ENCODE measurements around the gene TMEM132C.

Gene TMEM132C

DNA sequence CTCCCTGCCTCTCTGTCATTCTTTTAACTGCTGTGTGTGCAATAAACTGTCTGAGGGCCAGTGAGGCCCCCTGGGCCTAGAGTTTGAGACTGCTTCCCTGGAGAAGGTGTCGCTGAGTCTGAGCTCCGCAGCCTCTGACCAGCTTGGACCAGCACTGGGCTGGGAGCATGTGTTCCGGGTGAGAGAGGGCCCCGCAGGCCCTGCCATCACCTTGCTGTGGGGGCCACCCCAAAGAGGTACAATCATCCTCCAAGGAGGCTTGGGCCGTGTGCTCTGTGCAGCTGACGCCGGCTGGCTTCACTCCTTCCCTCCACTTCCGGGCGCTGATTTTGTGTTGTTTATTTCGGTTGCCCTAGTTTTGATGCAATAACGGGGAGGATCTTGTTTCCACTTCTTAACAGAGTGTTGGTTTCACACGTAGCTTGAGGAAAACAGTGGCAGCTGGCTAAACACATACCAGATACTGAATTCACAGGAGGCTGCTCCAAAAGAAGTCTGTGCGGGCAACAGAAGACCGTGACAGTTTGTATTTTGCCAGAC, 121.6 kb downstream of the TMEM132C start:
- no peak overlapping the region for H3K4me3 Mint-ChIP-seq
- H3K9me3 Mint-ChIP-seq: peaks cover 2% of the 10 kb centered on the region
- peaks cover 14% of the 10 kb centered on the region for H3K4me1 Mint-ChIP-seq
- peak overlapping the region in 2 of 3 experiments; percentile 46 to 53 for H3K27ac Mint-ChIP-seq
- TF ChIP-seq CTCF (IDR thresholded peaks at IDR 0.05; ENCODE audit: unreplicated experiment in 3 of 3): no peak
- peaks cover 23% of the 10 kb centered on the region for H3K27me3 Mint-ChIP-seq (ENCODE audit: low read depth)
- H3K36me3 Mint-ChIP-seq (ENCODE audit: low read depth): peaks cover 9% of the 10 kb centered on the region

GRCh38 chr12:128393346-128393745, 126.4 kb downstream of the TMEM132C start:
- H3K36me3 Mint-ChIP-seq (ENCODE audit: low read depth): peaks cover 6% of the 10 kb centered on the region
- peaks cover 16% of the 10 kb centered on the region for H3K27me3 Mint-ChIP-seq (ENCODE audit: low read depth)
- peaks cover 2% of the 10 kb centered on the region for H3K9me3 Mint-ChIP-seq
- TF ChIP-seq CTCF (IDR thresholded peaks at IDR 0.05; ENCODE audit: unreplicated experiment in 3 of 3): no peak
- no peak overlapping the region for H3K27ac Mint-ChIP-seq
- H3K4me3 Mint-ChIP-seq: no peak overlapping the region
- peaks cover 9% of the 10 kb centered on the region for H3K4me1 Mint-ChIP-seq

GRCh38 chr12:128394137-128394536, 127.2 kb downstream of the TMEM132C start:
- Mint-ChIP-seq H3K36me3 (ENCODE audit: low read depth) (peaks cover 6% of the 10 kb centered on the region), H3K4me3 (no peak overlapping the region), H3K27me3 (ENCODE audit: low read depth) (peaks cover 14% of the 10 kb centered on the region), H3K27ac (no peak overlapping the region), H3K4me1 (peaks cover 6% of the 10 kb centered on the region), H3K9me3 (peaks cover 2% of the 10 kb centered on the region)
- no peak for TF ChIP-seq CTCF (IDR thresholded peaks at IDR 0.05; ENCODE audit: unreplicated experiment in 3 of 3)

GRCh38 chr12:128399253-128399652, 132.3 kb downstream of the TMEM132C start:
- TF ChIP-seq CTCF (IDR thresholded peaks at IDR 0.05; ENCODE audit: unreplicated experiment in 3 of 3): no peak
- Mint-ChIP-seq H3K9me3 (no peaks in the 10 kb centered on the region), H3K36me3 (ENCODE audit: low read depth) (peaks cover 3% of the 10 kb centered on the region), H3K4me1 (peaks cover 36% of the 10 kb centered on the region), H3K4me3 (no peak overlapping the region), H3K27me3 (ENCODE audit: low read depth) (peaks cover 7% of the 10 kb centered on the region), H3K27ac (peak overlapping the region in 2 of 3 experiments; percentile 9 to 68)

GRCh38 chr12:128402486-128403243, 135.7 kb downstream of the TMEM132C start:
- TF ChIP-seq CTCF (IDR thresholded peaks at IDR 0.05; ENCODE audit: unreplicated experiment in 3 of 3): no peak
- Mint-ChIP-seq H3K27ac (peak overlapping the region; percentile 30 to 49 (median 43)), H3K9me3 (peaks cover 6% of the 10 kb centered on the region), H3K36me3 (ENCODE audit: low read depth) (peaks cover 18% of the 10 kb centered on the region), H3K4me1 (peaks cover 39% of the 10 kb centered on the region), H3K27me3 (ENCODE audit: low read depth) (peaks cover 7% of the 10 kb centered on the region), H3K4me3 (no peak overlapping the region)

All from nephron (organoid).